Prostate gland (tissue), 2 donors: Measurements from ENCODE around the gene MMP14.

Source experiments
- CTCF ChIP-seq, 4 experiments: fragments of 200-600 bp in 2 of 4; fragments of 450-650 bp in 2 of 4; sonication (generic) in 2 of 4; IDR thresholded peaks; 1 replicate in 3 of 4; 2 replicates in 1 of 4; pipeline ENCODE4 v1.5.1; 2016 to 2019; ENCODE audit warnings: antibody characterized with exemption in 4 of 4, mild to moderate bottlenecking in 2 of 4, moderate library complexity in 2 of 4
- POLR2A ChIP-seq: fragments of 450-650 bp; IDR thresholded peaks from one replicate; pipeline ENCODE4 v1.6.1; 2016; ENCODE audit warnings: antibody characterized with exemption, mild to moderate bottlenecking
- POLR2AphosphoS5 ChIP-seq: sonication (generic); formaldehyde crosslinking; IDR thresholded peaks from one replicate; pipeline ENCODE4 v1.6.1; 2017; ENCODE audit warnings: antibody characterized with exemption

- peak; percentile 56 for TF ChIP-seq POLR2A
- TF ChIP-seq CTCF (IDR thresholded peaks at IDR 0.05) = peak; percentile 93 to 98 (median 97)
- peak; percentile 93 for TF ChIP-seq POLR2AphosphoS5
Observed at GRCh38 chr14:22872033-22872832, 35.8 kb downstream of the MMP14 start.
